Glomerular visceral epithelial cell (primary cell): ENCODE measurements around the gene HNRNPH2.
A peak's percentile ranks its signal among the peaks of the same experiment; 100 is the strongest.

Experiments
- DNase-seq: peaks from one replicate; pipeline ENCODE4 v3.0.0-alpha.2; 2016; ENCODE audit errors: extremely low spot score

Gene HNRNPH2

GRCh38 chrX:101395789-101396188 is 12.2 kb upstream of the HNRNPH2 start:
- no peak for DNase-seq

GRCh38 chrX:101397779-101398178 is 10.2 kb upstream of the HNRNPH2 start:
- no peak for DNase-seq

- no peak for DNase-seq
Measured at GRCh38 chrX:101398694-101399093, 9.3 kb upstream of the HNRNPH2 start.

- no peak for DNase-seq
Measured at GRCh38 chrX:101399825-101400224, 8.2 kb upstream of the HNRNPH2 start.

GRCh38 chrX:101407167-101407747 is 765 bp upstream of the HNRNPH2 start:
- no peak for DNase-seq

- DNase-seq: no peak
Measured at GRCh38 chrX:101408532-101408841, 465 bp downstream of the HNRNPH2 start.

- DNase-seq: no peak
Measured at GRCh38 chrX:101409043-101409442, 1.0 kb downstream of the HNRNPH2 start.

GRCh38 chrX:101410461-101410860 is 2.4 kb downstream of the HNRNPH2 start:
- no peak for DNase-seq

GRCh38 chrX:101411984-101412383 is 4.0 kb downstream of the HNRNPH2 start:
- DNase-seq: no peak

- peak; percentile 59 for DNase-seq
Measured at GRCh38 chrX:101415180-101416145, 7.4 kb downstream of the HNRNPH2 start.

GRCh38 chrX:101416691-101417090 is 8.7 kb downstream of the HNRNPH2 start:
- no peak for DNase-seq

- no peak for DNase-seq
Measured at GRCh38 chrX:101417190-101417589, 9.2 kb downstream of the HNRNPH2 start.

- DNase-seq: peak; percentile 31
Measured at GRCh38 chrX:101417981-101418841, 10.2 kb downstream of the HNRNPH2 start.

GRCh38 chrX:101419489-101419888 is 11.5 kb downstream of the HNRNPH2 start:
- DNase-seq: no peak

- no peak for DNase-seq
Measured at GRCh38 chrX:101427954-101428353, 19.9 kb downstream of the HNRNPH2 start.

GRCh38 chrX:101429934-101430333 is 21.9 kb downstream of the HNRNPH2 start:
- DNase-seq: no peak

GRCh38 chrX:101430457-101431078 is 22.5 kb downstream of the HNRNPH2 start:
- DNase-seq: peak; percentile 12

- DNase-seq: no peak
Measured at GRCh38 chrX:101442085-101442484, 34.1 kb downstream of the HNRNPH2 start.

GRCh38 chrX:101449279-101449678 is 41.3 kb downstream of the HNRNPH2 start:
- no peak for DNase-seq

- no peak for DNase-seq
Measured at GRCh38 chrX:101450085-101450484, 42.1 kb downstream of the HNRNPH2 start.

- no peak for DNase-seq
Measured at GRCh38 chrX:101450961-101451360, 42.9 kb downstream of the HNRNPH2 start.

GRCh38 chrX:101452056-101452455 is 44.0 kb downstream of the HNRNPH2 start:
- DNase-seq: no peak
